GM10847 (cell line): ENCODE measurements around the gene CD52.

Source experiments
- POLR2A ChIP-seq: IDR thresholded peaks from 2 replicates; pipeline ENCODE4 v1.6.1; 2011; ENCODE audit not compliant: insufficient read length; ENCODE audit errors: extremely low read depth

The CD52 gene

DNA sequence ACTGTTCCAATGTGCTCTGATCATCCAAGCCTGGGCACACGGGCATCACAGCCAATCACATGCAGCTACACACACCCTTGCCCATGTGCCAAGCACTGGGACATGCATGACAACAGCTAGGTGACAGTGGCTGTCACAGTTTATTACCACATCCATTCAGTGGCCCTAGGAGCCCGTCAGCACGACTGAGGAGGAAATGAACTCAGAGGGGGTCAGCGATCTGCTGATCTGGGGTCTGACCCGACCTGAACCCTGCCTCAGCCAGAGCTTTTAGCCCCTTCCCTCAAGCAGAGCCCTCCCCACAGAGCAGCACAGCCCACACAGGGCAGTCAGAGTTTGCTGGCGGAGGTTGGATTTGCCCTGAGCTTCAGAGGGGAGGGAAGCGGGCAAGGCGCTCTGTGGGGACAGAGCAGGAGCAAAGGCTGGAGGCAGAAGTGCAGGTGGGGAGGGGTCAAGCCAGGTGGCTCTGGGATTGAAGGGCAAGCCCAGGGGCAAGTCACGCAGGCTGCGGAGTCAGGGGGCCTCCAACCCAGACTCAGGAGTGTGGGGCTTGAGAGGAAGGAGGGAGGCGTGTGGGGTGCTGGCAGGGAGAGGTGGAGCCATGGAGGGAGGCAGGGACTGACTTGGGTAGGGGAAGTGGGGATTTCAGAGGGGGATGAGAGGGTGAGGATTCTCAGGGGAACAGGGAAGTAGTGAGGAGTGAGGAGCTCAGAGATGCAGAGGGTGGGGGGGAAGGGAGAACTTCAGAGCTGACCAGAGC is 27.5 kb upstream of the CD52 start:
- TF ChIP-seq POLR2A = peak; percentile 1

DNA sequence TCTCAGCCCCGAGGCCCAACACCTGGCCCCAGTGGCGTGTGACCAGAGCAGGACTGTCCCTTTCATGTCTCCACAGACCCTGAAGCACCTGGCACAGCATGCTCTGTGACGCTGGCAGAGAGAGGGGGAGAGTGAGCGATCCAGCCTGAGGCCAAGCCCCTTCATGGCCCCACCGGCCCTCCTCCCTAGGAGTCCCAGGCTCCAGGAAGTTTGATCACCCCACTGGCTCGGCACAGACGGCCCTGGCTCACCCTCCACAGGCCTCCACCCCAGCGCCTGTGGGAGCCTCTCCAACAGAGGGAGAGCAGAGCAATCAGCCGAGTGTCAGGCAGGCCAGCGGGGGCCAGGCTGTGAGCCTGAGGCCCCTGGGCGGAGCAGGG is 26.9 kb upstream of the CD52 start:
- TF ChIP-seq POLR2A = no peak

DNA sequence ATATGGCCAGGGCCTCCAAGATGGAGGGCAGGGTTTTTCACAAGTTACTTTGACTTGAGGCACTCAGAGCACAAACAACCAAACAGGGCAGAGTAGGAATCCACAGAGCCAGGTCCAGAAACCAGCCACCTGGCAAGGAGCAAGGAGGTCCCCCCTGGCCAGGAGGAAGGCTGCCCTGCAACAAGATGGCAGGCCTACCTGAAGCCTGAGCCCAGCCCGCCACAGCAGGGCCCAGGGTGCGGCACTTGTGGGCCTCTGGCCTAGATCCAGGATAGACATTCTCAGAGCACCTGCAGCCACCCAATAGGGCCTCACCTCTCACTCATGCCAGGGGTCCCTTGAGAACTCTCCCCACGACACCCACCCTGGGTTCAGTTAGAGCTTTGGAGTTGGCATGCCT is 26.3 kb upstream of the CD52 start:
- TF ChIP-seq POLR2A = no peak

DNA sequence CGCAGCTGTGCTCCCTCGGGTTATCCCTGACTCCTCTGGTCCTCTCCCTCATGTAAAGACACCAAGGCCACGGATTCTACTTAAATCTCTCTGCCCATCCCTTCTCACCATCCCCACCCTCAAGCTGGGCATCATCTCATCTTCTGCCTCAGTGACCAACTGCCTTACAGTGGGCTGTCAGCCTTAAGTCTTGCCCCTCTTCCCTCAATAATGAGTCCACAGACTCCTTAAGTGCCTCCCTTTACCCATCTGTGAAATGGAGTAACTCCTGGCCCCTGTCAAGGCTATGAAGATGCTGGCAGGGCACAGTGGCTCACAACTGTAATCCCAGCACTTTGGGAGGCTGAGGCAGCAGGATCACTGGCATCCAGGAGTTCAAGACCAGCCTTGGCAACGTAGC is 25.8 kb upstream of the CD52 start:
- TF ChIP-seq POLR2A = no peak

DNA sequence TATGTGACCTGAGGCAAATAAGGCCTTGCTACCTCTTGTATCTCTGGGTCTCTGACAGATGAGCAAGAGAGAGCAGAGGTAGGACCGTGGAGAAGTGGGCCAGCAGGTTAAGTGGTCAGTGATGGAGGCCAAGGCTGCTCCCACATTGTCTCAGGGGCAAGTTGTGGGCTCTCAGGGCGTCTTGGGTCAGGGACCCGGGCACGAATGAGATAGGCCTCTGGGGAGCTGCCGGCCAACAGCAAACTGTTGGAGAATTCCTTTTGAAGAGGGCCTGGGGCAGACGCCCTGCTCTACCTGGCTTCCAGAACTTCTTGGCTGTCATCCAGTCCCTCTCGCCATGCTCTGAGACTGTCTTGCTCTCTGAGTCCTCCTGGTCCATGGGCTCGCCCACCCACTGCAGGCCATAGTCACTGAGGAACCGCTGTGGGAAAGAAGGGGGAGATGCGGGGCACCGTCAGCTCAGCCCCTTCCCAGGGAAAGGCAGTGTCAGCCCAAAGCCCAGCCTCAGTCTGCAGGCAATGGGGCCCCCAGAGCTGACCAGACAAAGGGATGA is 23.8 kb upstream of the CD52 start:
- TF ChIP-seq POLR2A = no peak

DNA sequence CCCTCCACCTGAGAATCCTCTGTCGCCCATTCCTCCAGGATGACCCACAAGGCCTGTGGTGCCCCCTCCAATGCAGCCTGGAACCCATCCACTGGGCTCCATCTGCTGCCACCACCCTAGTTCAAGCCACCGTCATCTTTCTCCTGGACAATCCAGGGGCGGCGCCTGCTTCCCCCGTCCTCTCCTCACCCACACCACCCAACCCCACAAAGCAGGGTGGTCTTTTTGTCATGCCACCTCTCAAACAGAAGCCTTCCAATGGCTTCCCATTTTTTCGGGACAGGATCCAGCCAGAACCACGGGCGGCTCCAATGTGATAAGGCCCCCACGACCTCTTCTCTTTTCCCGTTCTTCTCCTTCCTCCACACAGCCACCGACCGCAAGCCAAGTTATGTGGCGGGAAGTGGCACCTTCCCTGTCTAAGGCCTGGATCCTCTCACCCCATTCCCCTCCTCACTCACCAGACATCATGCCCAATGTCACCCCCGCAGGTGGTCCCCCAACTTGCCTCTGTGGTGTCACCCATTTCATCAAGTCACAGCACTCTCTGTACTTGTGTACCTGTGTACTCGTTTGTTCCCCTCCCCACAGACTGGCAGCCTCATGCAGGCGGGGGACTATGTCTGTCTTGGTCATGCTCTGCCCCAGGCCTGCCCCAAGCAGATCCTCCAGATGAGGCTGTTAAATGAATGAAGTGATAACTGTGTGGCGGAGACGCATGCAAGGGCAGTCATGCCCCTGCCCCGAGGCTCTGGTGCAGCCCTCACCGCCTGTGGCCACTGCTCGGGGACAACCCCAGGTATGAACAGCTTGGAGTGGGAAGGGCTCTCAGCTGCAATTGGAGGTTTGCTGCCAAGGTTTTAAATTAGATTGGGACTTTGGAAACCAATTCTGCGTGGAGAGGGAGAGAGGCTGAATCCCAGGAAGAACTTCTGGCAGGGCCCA is 22.3 kb upstream of the CD52 start:
- no peak for TF ChIP-seq POLR2A

DNA sequence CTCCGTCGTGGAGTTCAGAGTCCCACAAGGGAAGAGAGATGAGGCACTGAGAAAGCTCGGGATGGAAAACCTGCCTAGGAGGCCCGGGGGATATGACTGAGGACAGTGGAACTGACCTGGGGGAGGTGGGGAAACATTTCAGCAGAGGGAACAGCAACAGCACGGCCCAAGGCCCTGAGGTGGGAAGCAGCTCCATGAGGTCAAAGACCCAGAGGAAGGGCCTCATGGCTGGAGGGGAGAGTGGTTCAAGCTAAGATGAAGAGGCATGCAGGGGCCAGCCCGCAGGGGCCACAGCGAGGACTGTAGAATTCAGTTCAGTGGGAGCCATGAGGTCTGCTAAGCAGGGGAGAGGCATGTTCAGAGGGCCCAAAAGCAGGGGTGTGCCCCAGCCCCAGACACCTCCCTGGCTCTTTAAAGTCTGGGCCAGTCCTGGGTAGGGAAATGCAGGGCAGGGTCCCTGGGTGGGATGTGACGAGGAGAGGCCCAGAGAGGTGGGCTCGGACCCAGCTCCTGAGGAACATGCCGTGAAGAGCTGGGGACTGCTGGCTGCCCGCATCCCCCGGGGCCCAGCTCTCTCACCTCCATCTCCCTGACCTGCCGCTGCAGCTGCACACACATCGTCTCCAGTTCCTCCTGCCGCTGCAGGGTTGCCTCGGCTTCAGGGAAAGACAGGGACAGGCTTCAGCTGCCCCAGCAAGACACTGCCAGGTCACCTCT is 21.3 kb upstream of the CD52 start:
- no peak for TF ChIP-seq POLR2A

DNA sequence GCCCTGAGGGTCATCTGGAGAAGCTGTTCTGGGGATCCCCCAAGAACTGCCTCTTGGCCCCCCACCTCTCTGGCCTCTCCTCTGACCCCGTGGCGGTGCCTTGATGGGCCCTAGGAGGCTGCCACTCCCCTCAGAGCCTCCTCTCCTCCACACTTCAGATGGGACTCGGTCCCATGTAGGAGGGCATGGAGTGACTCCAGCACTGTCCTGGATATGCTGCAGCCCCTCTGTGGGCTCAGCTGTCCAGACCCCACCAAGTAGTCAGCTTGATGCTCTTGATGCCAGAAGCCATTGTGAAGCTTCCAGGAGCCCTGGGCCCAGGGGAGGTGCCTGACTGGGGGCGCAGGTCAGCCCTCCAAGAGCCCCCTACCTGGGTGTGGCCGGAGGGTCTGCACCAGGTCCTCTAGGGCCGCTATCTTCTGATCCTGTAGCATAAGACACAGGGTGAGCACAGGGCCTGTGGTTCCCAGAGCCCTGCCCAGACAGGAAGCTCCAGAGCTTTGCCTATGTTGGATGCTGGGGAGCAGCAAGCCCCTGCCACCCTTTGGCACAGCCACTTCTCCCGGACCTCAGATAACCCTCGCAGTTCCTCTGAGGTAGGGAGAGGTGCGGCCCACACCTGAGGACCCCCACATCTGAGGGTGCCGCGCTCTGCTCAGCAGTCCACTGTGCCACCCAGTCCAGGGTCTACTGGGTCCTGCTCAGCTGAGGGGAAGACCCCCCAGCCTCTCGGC is 20.5 kb upstream of the CD52 start:
- TF ChIP-seq POLR2A = no peak

DNA sequence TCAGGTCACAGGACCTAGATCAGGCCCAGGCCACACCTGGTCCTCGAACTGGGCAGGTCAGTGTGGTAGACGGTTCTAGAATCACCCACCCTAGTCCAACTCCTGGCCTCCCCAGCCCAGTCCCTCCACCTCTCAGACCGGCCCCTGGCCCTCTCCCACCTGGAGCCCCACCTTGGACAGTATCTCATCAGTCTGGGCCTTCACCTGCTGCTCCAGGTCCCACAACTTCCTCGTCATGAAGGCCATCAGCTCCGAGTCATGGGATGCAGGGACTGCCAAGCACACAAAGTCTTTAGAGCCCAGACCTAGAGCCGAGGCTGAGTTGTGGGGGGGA is 20.0 kb upstream of the CD52 start:
- TF ChIP-seq POLR2A = no peak

DNA sequence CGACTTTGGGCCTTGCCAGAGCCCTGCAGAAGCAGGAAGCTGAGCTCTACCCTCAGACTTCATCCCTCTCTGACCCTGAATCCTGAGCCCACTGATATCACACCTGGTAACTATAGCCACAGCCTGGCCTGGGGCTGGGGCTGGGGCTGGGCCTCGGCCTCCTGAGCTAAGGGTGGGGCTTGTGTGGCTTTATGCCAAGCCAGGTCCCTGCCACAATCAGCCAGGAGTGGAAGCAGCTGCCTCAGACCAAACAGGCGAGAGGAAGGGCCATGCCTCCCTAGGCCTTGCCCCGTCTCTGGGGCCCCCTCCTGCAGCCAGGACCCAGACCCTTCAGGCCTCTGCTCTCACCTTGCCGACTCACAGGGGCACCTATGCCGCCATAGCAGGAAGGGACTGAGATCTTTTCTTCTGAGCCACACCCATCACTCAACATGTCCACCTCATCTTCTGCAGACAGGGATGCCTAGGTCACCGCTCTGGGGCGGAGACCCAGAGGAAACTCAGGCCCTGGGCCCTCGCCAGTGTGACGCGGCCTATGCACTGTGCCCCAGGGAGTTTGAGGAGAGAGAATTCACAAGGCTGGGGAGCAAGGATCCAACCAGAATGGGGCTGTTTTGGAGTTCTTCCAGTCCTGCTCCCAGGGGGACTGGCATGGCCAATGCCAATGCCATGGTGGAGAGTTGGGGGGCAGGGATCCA is 17.0 kb upstream of the CD52 start:
- TF ChIP-seq POLR2A = no peak

DNA sequence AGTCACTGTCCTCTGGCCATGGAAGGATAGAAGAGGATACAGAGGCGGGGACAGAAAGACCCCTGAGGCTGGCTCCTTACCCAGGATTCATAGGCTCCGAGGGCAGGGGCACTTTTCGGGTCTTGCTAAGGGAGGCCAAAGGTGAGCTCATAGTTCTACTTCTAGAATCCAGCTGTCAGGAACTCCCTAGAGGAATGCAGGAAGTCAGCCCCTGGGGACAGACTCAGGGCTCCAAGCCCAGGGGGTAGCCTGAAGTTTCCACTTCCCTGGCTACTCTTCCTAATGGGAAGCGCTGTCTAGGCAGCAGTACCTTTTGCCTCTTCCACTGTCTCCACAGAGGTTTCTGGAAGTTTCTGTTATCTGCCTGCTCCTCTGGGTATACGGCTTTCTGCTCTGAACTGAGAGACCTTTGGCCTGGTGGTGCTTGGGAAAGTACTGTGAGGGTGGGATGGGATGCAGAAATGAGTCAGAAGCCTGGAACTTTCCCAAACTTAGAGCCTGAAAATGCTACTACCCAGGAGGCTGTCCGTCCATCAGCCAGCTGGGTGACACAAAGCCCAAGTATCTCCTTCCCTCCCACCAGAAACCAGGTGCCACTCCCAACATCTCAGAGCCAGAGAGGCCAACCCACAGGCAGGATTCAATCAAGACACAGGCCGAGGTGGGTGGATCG is 14.9 kb upstream of the CD52 start:
- no peak for TF ChIP-seq POLR2A

DNA sequence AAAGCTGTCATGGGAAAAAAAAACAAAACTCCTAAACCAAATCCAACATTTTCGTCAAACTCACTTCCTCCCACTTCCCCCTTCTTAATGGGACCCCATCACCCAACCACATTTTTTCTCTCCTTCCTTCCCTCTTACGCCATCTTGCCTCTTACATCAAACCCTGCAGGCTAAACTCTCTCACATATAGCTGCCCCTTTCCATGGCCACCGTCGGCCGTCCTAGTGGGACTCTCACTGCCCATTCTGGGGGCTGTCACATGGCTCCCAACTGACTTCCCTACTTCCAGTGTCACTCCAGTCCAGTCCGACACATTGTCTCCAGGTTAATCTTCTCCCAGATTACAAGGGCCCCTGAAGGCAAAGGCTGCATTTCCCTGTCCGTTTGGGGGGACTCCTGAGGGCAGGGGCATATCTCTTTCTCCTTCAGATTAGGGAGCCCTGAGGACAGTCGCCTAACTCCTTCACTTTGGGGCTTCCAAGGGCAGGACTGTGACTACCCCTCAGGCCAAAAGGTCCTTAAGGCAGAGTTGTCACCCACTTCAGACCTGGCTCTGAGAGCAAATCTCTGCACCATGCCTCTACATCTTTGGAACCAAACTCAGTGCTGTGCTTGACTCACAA is 12.0 kb upstream of the CD52 start:
- TF ChIP-seq POLR2A = no peak
